Left kidney (tissue), 2 donors: Measurements from ENCODE around the gene THOC2. TPM values are rescaled to one million over a fixed set of nuclear protein-coding genes. Genes with fewer than 3 reads are reported as not detected.
"Not testable (repeated sequence)": the region's sequence is repeated elsewhere in the genome, so short reads cannot be mapped to it uniquely, and the experiment has no call there.

Experiments
- DNase-seq: peaks from one replicate; pipeline ENCODE4 v3.0.0-alpha.2; 2013
- polyA plus RNA-seq: library from polyadenylated mRNA; unstranded; fragments of 120-200 nt; gene quantifications from one replicate; pipeline ENCODE4 v1.2.1, GENCODE V29; 2013; ENCODE audit not compliant: insufficient read length

THOC2 gene
- polyA plus RNA-seq, 1 donor = 164 TPM

- DNase-seq = no peak
These were observed 152.1 kb downstream of the THOC2 start for GRCh38 chrX:123580792-123581191.

- not testable (repeated sequence) for DNase-seq
These were observed 158.8 kb downstream of the THOC2 start for GRCh38 chrX:123574027-123574426.

- DNase-seq = no peak
These were observed 162.8 kb downstream of the THOC2 start for GRCh38 chrX:123570011-123570590.

DNA sequence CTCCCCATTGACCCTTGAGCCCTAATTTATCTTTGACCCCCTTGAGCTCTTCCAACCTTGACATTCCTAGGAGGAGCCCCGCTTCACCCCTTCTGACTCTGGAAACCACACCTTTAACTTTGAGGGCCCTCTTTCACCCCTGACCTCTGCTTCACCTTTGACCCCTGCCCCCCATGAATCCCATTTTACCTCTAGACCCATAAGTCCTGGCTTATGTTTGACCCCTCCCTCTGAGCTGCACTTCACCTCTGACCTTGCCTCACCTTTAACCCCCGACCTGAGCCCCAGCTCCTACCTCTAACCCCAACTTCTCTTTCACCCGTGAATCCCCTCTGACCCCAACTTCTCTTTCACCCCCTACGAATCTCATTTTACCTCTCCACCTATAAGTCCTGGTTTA, 169.7 kb downstream of the THOC2 start:
- DNase-seq = no peak

GRCh38 chrX:123562342-123563146, 170.3 kb downstream of the THOC2 start:
- DNase-seq = no peak

- no peak for DNase-seq
These were observed 171.2 kb downstream of the THOC2 start for GRCh38 chrX:123561439-123562215.

GRCh38 chrX:123550829-123551228, 182.0 kb downstream of the THOC2 start:
- no peak for DNase-seq

Other genes with a start within 250 kb of the THOC2 start
- 41.7 TPM for gene XIAP, start 127.0 kb upstream of the THOC2 start, polyA plus RNA-seq
- gene STAG2, start 228.7 kb upstream of the THOC2 start, polyA plus RNA-seq = 138 TPM